ENCODE data around the gene FTO.

The FTO gene

GRCh38 chr16:53924331-53925106 lies 220.6 kb downstream of the FTO start:
- DNase-seq (ENCODE audit: low read depth in 4 of 4, low spot score in 1 of 4), result no peak

- no peak for DNase-seq (ENCODE audit: low read depth in 4 of 4, low spot score in 1 of 4)
Observed at GRCh38 chr16:53925107-53925410, 221.1 kb downstream of the FTO start.

- DNase-seq (ENCODE audit: low read depth in 4 of 4, low spot score in 1 of 4), result no peak
Observed at GRCh38 chr16:53925526-53925925, 221.6 kb downstream of the FTO start.

GRCh38 chr16:53926209-53926608 lies 222.3 kb downstream of the FTO start:
- no peak for DNase-seq (ENCODE audit: low read depth in 4 of 4, low spot score in 1 of 4)

- no peak for DNase-seq (ENCODE audit: low read depth in 4 of 4, low spot score in 1 of 4)
Observed at GRCh38 chr16:53932975-53933374, 229.0 kb downstream of the FTO start.

GRCh38 chr16:53933407-53933806 lies 229.5 kb downstream of the FTO start:
- no peak for DNase-seq (ENCODE audit: low read depth in 4 of 4, low spot score in 1 of 4)

- DNase-seq (ENCODE audit: low read depth in 4 of 4, low spot score in 1 of 4), result no peak
Observed at GRCh38 chr16:53936052-53936451, 232.1 kb downstream of the FTO start.

- no peak for DNase-seq (ENCODE audit: low read depth in 4 of 4, low spot score in 1 of 4)
Observed at GRCh38 chr16:53936529-53936928, 232.6 kb downstream of the FTO start.

- no peak for DNase-seq (ENCODE audit: low read depth in 4 of 4, low spot score in 1 of 4)
Observed at GRCh38 chr16:53937161-53937880, 233.4 kb downstream of the FTO start.

- no peak for DNase-seq (ENCODE audit: low read depth in 4 of 4, low spot score in 1 of 4)
Observed at GRCh38 chr16:53944025-53944424, 240.1 kb downstream of the FTO start.

- DNase-seq (ENCODE audit: low read depth in 4 of 4, low spot score in 1 of 4), result no peak
Observed at GRCh38 chr16:53945996-53946395, 242.0 kb downstream of the FTO start.

GRCh38 chr16:53946746-53947386 lies 242.9 kb downstream of the FTO start:
- no peak for DNase-seq (ENCODE audit: low read depth in 4 of 4, low spot score in 1 of 4)

GRCh38 chr16:53947642-53948041 lies 243.7 kb downstream of the FTO start:
- DNase-seq (ENCODE audit: low read depth in 4 of 4, low spot score in 1 of 4), result no peak

GRCh38 chr16:53948326-53948725 lies 244.4 kb downstream of the FTO start:
- DNase-seq (ENCODE audit: low read depth in 4 of 4, low spot score in 1 of 4), result no peak

- no peak for DNase-seq (ENCODE audit: low read depth in 4 of 4, low spot score in 1 of 4)
Observed at GRCh38 chr16:53948734-53949430, 244.9 kb downstream of the FTO start.

- no peak for DNase-seq (ENCODE audit: low read depth in 4 of 4, low spot score in 1 of 4)
Observed at GRCh38 chr16:53949715-53950410, 245.9 kb downstream of the FTO start.

- no peak for DNase-seq (ENCODE audit: low read depth in 4 of 4, low spot score in 1 of 4)
Observed at GRCh38 chr16:53950677-53951076, 246.7 kb downstream of the FTO start.

GRCh38 chr16:53952215-53953208 lies 248.6 kb downstream of the FTO start:
- DNase-seq (ENCODE audit: low read depth in 4 of 4, low spot score in 1 of 4), result no peak

GRCh38 chr16:53953336-53953735 lies 249.4 kb downstream of the FTO start:
- no peak for DNase-seq (ENCODE audit: low read depth in 4 of 4, low spot score in 1 of 4)

Measured in stimulated activated CD4-positive, alpha-beta T cell treated with anti-CD3 and anti-CD28 coated beads, Interleukin-1b, Interleukin-23, amount 100 ng/mL, for 24 hours (primary cell).